ENCODE data around the gene LANCL2.

DNA sequence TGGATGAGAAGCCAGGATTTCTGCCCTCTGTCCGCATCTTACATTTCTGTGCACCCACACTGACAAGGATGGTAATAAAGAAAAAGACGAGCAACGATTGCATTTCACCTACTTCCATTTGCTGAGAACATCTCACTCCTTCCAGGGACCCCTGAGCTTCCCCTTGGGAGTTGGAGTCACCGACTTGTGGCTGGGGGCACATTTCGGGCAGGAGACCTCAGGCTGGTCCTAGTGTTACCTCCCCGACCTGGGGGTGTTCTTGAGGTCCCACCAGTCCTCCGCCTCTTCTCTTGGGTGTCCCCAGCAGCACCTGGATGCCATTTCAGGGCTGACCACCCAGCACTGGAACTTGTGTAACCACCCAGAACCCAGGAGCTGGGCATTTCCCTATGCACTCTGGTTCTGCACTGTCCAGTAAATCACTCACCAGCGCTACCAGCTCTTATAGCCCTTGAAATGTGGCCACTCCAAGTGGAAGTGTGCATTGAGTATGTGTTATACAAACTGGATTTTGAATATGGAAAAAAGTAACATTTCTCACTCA lies 84.9 kb downstream of the LANCL2 start:
- TF ChIP-seq POLR2AphosphoS5 (IDR thresholded peaks at IDR 0.05; ENCODE audit: low read depth, low read length), result no peak
- TF ChIP-seq POLR2A (IDR thresholded peaks at IDR 0.05; ENCODE audit: low read depth, low read length), result no peak
